ENCODE data around the gene ADCY9. TPM values are rescaled to one million over a fixed set of nuclear protein-coding genes. Genes with fewer than 3 reads are reported as not detected.
"Not testable (repeated sequence)": the region's sequence is repeated elsewhere in the genome, so short reads cannot be mapped to it uniquely, and the experiment has no call there.

ADCY9 gene
- polyA plus RNA-seq, 3 donors = 0.44 to 9.3 (median 0.67) TPM

GRCh38 chr16:4048481-4048880 lies 67.8 kb downstream of the ADCY9 start:
- Mint-ChIP-seq H3K27me3 (ENCODE audit: low read depth in 3 of 3) (peaks cover 0 to 2% (median 0%) of the 10 kb centered on the region in 3 donors), H3K4me1 (peaks cover 39% of the 10 kb centered on the region), H3K9me3 (no peaks in the 10 kb centered on the region), H3K36me3 (peaks cover 8 to 14% of the 10 kb centered on the region in 2 donors), H3K27ac (peak overlapping the region in 4 of 7 donors; percentile 10 to 50 (median 36)), H3K4me3 (no peak overlapping the region)
- Histone ChIP-seq H2AFZ (ENCODE audit: insufficient read depth, low read depth, low read length, poor library complexity, severe bottlenecking) (no peak overlapping the region), H3K36me3 (replicated peaks in 1 of 2; ENCODE audit: control insufficient read depth in 1 of 2, insufficient read depth in 2 of 2, low read length in 2 of 2) (no peaks in the 10 kb centered on the region), H3K9me3 (replicated peaks in 1 of 2; ENCODE audit: control insufficient read depth in 1 of 2, insufficient read depth in 1 of 2, low read length in 2 of 2) (no peaks in the 10 kb centered on the region), H3K27me3 (ENCODE audit: control insufficient read depth in 2 of 2, insufficient read depth in 2 of 2, low read length in 2 of 2) (no peaks in the 10 kb centered on the region), H3K4me2 (replicated peaks; ENCODE audit: extremely low read depth, low read length, poor library complexity, severe bottlenecking) (no peak overlapping the region), H3K4me1 (ENCODE audit: control insufficient read depth in 1 of 2, insufficient read depth in 2 of 2, low read length in 2 of 2) (peaks cover 26 to 39% of the 10 kb centered on the region in 2 donors), H3K4me3 (replicated peaks in 1 of 3; ENCODE audit: low read depth in 2 of 3, low read length in 3 of 3) (no peak overlapping the region), H3K9ac (ENCODE audit: insufficient read depth, low read length, poor library complexity, severe bottlenecking) (no peak overlapping the region), H3K27ac (ENCODE audit: low read depth in 1 of 2, low read length in 2 of 2) (no peak overlapping the region), H3K79me2 (ENCODE audit: insufficient read depth, low read length) (peaks cover 15% of the 10 kb centered on the region), H4K20me1 (ENCODE audit: insufficient read depth, low read length) (no peaks in the 10 kb centered on the region)
- intact Hi-C loops (cut with micrococcal nuclease) = loop anchor here in 1 of 2 donors (10.0 kb wide), 1 partner anchor 56 kb away; no protein-coding TSS in a partner anchor
- no peak for DNase-seq
- no peak for TF ChIP-seq CTCF (IDR thresholded peaks at IDR 0.05)
- 92% methylated on average over 9 of the region's 9 CpGs for WGBS (ENCODE audit: insufficient coverage)

- no peaks in the 10 kb centered on the region for H3K27me3 ChIP-seq (ENCODE audit: control insufficient read depth in 2 of 2, insufficient read depth in 2 of 2, low read length in 2 of 2)
- peaks cover 9% of the 10 kb centered on the region for H3K79me2 ChIP-seq (ENCODE audit: insufficient read depth, low read length)
- no peaks in the 10 kb centered on the region for H3K36me3 ChIP-seq (replicated peaks in 1 of 2; ENCODE audit: control insufficient read depth in 1 of 2, insufficient read depth in 2 of 2, low read length in 2 of 2)
- TF ChIP-seq CTCF (IDR thresholded peaks at IDR 0.05) = no peak
- H3K27ac ChIP-seq (ENCODE audit: low read depth in 1 of 2, low read length in 2 of 2) = no peak overlapping the region
- H3K4me3 Mint-ChIP-seq = no peak overlapping the region
- no peak overlapping the region for H3K27ac Mint-ChIP-seq
- WGBS (ENCODE audit: insufficient coverage) = 80% methylated on average over 2 of the region's 8 CpGs
- intact Hi-C loops (cut with micrococcal nuclease) = loop anchor here in 1 of 2 donors (10.0 kb wide), 1 partner anchor 59 kb away; no protein-coding TSS in a partner anchor
- H3K9ac ChIP-seq (ENCODE audit: insufficient read depth, low read length, poor library complexity, severe bottlenecking) = no peak overlapping the region
- H3K4me3 ChIP-seq (replicated peaks in 1 of 3; ENCODE audit: low read depth in 2 of 3, low read length in 3 of 3) = no peak overlapping the region
- DNase-seq = no peak
- H3K36me3 Mint-ChIP-seq = peaks cover 8 to 14% of the 10 kb centered on the region in 2 donors
- H3K4me1 ChIP-seq (ENCODE audit: control insufficient read depth in 1 of 2, insufficient read depth in 2 of 2, low read length in 2 of 2) = peaks cover 10 to 22% of the 10 kb centered on the region in 2 donors
- no peaks in the 10 kb centered on the region for H3K9me3 Mint-ChIP-seq
- no peak overlapping the region for H2AFZ ChIP-seq (ENCODE audit: insufficient read depth, low read depth, low read length, poor library complexity, severe bottlenecking)
- peaks cover 0 to 6% (median 2%) of the 10 kb centered on the region in 3 donors for H3K27me3 Mint-ChIP-seq (ENCODE audit: low read depth in 3 of 3)
- H3K9me3 ChIP-seq (replicated peaks in 1 of 2; ENCODE audit: control insufficient read depth in 1 of 2, insufficient read depth in 1 of 2, low read length in 2 of 2) = no peaks in the 10 kb centered on the region
- peaks cover 22% of the 10 kb centered on the region for H3K4me1 Mint-ChIP-seq
- H3K4me2 ChIP-seq (replicated peaks; ENCODE audit: extremely low read depth, low read length, poor library complexity, severe bottlenecking) = no peak overlapping the region
- no peaks in the 10 kb centered on the region for H4K20me1 ChIP-seq (ENCODE audit: insufficient read depth, low read length)
These were observed 70.0 kb downstream of the ADCY9 start for GRCh38 chr16:4046221-4046620.

- not testable (repeated sequence) for H3K9me3 Mint-ChIP-seq; H3K9me3 ChIP-seq (replicated peaks in 1 of 2; ENCODE audit: control insufficient read depth in 1 of 2, insufficient read depth in 1 of 2, low read length in 2 of 2); H3K36me3 ChIP-seq (replicated peaks in 1 of 2; ENCODE audit: control insufficient read depth in 1 of 2, insufficient read depth in 2 of 2, low read length in 2 of 2); H3K4me2 ChIP-seq (replicated peaks; ENCODE audit: extremely low read depth, low read length, poor library complexity, severe bottlenecking); DNase-seq; H3K4me3 Mint-ChIP-seq; H3K27me3 Mint-ChIP-seq (ENCODE audit: low read depth in 3 of 3); H3K27ac Mint-ChIP-seq; H3K79me2 ChIP-seq (ENCODE audit: insufficient read depth, low read length); H4K20me1 ChIP-seq (ENCODE audit: insufficient read depth, low read length); H2AFZ ChIP-seq (ENCODE audit: insufficient read depth, low read depth, low read length, poor library complexity, severe bottlenecking); H3K27ac ChIP-seq (ENCODE audit: low read depth in 1 of 2, low read length in 2 of 2); H3K4me3 ChIP-seq (replicated peaks in 1 of 3; ENCODE audit: low read depth in 2 of 3, low read length in 3 of 3); H3K27me3 ChIP-seq (ENCODE audit: control insufficient read depth in 2 of 2, insufficient read depth in 2 of 2, low read length in 2 of 2); H3K9ac ChIP-seq (ENCODE audit: insufficient read depth, low read length, poor library complexity, severe bottlenecking)
- H3K4me1 ChIP-seq (ENCODE audit: control insufficient read depth in 1 of 2, insufficient read depth in 2 of 2, low read length in 2 of 2) = peaks cover 10 to 22% of the 10 kb centered on the region in 2 donors
- Mint-ChIP-seq H3K4me1 (peaks cover 23% of the 10 kb centered on the region), H3K36me3 (peaks cover 8 to 14% of the 10 kb centered on the region in 2 donors)
- WGBS (ENCODE audit: insufficient coverage) = no CpG with 5 or more reads among the region's 6 CpGs
- intact Hi-C loops (cut with micrococcal nuclease) = loop anchor here in 1 of 2 donors (10.0 kb wide), 1 partner anchor 59 kb away; no protein-coding TSS in a partner anchor
These were observed 70.7 kb downstream of the ADCY9 start for GRCh38 chr16:4045561-4045960.

All from CD14-positive monocyte (primary cell).